ENCODE data around the gene RAX2.
"Not testable (repeated sequence)": the region's sequence is repeated elsewhere in the genome, so short reads cannot be mapped to it uniquely, and the experiment has no call there.

RAX2 gene

GRCh38 chr19:3757705-3758104 lies 14.3 kb downstream of the RAX2 start:
- not testable (repeated sequence) for DNase-seq

- no peak for DNase-seq
Measured at GRCh38 chr19:3753631-3754410, 18.2 kb downstream of the RAX2 start.

- no peak for DNase-seq
Measured at GRCh38 chr19:3752492-3752891, 19.5 kb downstream of the RAX2 start.

- DNase-seq = no peak
Measured at GRCh38 chr19:3751236-3751635, 20.8 kb downstream of the RAX2 start.

GRCh38 chr19:3750211-3750610 lies 21.8 kb downstream of the RAX2 start:
- no peak for DNase-seq

- DNase-seq = no peak
Measured at GRCh38 chr19:3748965-3749364, 23.1 kb downstream of the RAX2 start.

GRCh38 chr19:3746371-3747056 lies 25.5 kb downstream of the RAX2 start:
- no peak for DNase-seq

GRCh38 chr19:3745363-3746045 lies 26.5 kb downstream of the RAX2 start:
- no peak for DNase-seq

- DNase-seq = no peak
Measured at GRCh38 chr19:3743486-3743885, 28.5 kb downstream of the RAX2 start.

GRCh38 chr19:3740431-3740830 lies 31.6 kb downstream of the RAX2 start:
- no peak for DNase-seq

- no peak for DNase-seq
Measured at GRCh38 chr19:3738477-3739220, 33.4 kb downstream of the RAX2 start.

- DNase-seq = no peak
Measured at GRCh38 chr19:3737487-3738205, 34.4 kb downstream of the RAX2 start.

GRCh38 chr19:3736106-3736724 lies 35.8 kb downstream of the RAX2 start:
- DNase-seq = no peak

- no peak for DNase-seq
Measured at GRCh38 chr19:3734310-3734600, 37.8 kb downstream of the RAX2 start.

GRCh38 chr19:3733549-3734309 lies 38.3 kb downstream of the RAX2 start:
- no peak for DNase-seq

GRCh38 chr19:3732108-3732507 lies 39.9 kb downstream of the RAX2 start:
- DNase-seq = no peak

- no peak for DNase-seq
Measured at GRCh38 chr19:3730457-3730958, 41.5 kb downstream of the RAX2 start.

- DNase-seq = no peak
Measured at GRCh38 chr19:3725640-3726310, 46.3 kb downstream of the RAX2 start.

GRCh38 chr19:3725121-3725520 lies 46.9 kb downstream of the RAX2 start:
- DNase-seq = no peak

GRCh38 chr19:3723883-3724282 lies 48.1 kb downstream of the RAX2 start:
- DNase-seq = no peak

GRCh38 chr19:3723110-3723488 lies 48.9 kb downstream of the RAX2 start:
- DNase-seq = no peak
